ENCODE measurements around the gene CLEC10A. TPM values are rescaled to one million over a fixed set of nuclear protein-coding genes. Genes with fewer than 3 reads are reported as not detected.

The CLEC10A gene
- total and polyA plus RNA-seq, 2 experiments from 2014 or later = not detected

GRCh38 chr17:7039832-7040231 lies 40.2 kb downstream of the CLEC10A start:
- peaks cover 3% of the 10 kb centered on the region; the same call in 1 of the 3 replicates for H3K36me3 Mint-ChIP-seq (ENCODE audit: low read depth)
- no peak overlapping the region for H3K4me2 ChIP-seq
- H3K27me3 Mint-ChIP-seq (ENCODE audit: insufficient read depth, low read depth, poor library complexity) = peaks cover 37% of the 10 kb centered on the region
- DNase-seq (ENCODE audit: low spot score) (no peak), ATAC-seq (no peak)
- H3K27me3 ChIP-seq (ENCODE audit: insufficient read depth) = peaks cover 40% of the 10 kb centered on the region
- peaks cover 30% of the 10 kb centered on the region for H3K4me1 Mint-ChIP-seq
- no peak overlapping the region for H3K27ac ChIP-seq (ENCODE audit: low read depth)
- no peaks in the 10 kb centered on the region for H3K9me3 Mint-ChIP-seq
- peaks cover 6% of the 10 kb centered on the region for H4K20me1 ChIP-seq (replicated peaks; ENCODE audit: insufficient read depth)
- TF ChIP-seq STAT1 (IDR thresholded peaks at IDR 0.05; ENCODE audit: unreplicated experiment) (no peak), EZH2phosphoT487 (IDR thresholded peaks at IDR 0.05; ENCODE audit: unreplicated experiment) (no peak), CREB1 (CRISPR knock-in tag; IDR thresholded peaks at IDR 0.05; ENCODE audit: low read depth) (no peak), ZNF114 (CRISPR knock-in tag; IDR thresholded peaks at IDR 0.05) (no peak), JUNB (IDR thresholded peaks at IDR 0.05; ENCODE audit: unreplicated experiment) (no peak), ETS1 (IDR thresholded peaks at IDR 0.05) (no peak), EZH2 (IDR thresholded peaks at IDR 0.05; ENCODE audit: low read depth, unreplicated experiment) (no peak), POLR2AphosphoS5 (IDR thresholded peaks at IDR 0.05; ENCODE audit: low read depth) (no peak), REST (IDR thresholded peaks at IDR 0.05; ENCODE audit: unreplicated experiment) (no peak), NANOG (IDR thresholded peaks at IDR 0.05; ENCODE audit: borderline replicate concordance) (no peak), ZNF331 (CRISPR knock-in tag; IDR thresholded peaks at IDR 0.05; ENCODE audit: low read depth) (no peak), ZNF462 (CRISPR knock-in tag; IDR thresholded peaks at IDR 0.05) (no peak)
- TF ChIP-seq, protein P1, sequence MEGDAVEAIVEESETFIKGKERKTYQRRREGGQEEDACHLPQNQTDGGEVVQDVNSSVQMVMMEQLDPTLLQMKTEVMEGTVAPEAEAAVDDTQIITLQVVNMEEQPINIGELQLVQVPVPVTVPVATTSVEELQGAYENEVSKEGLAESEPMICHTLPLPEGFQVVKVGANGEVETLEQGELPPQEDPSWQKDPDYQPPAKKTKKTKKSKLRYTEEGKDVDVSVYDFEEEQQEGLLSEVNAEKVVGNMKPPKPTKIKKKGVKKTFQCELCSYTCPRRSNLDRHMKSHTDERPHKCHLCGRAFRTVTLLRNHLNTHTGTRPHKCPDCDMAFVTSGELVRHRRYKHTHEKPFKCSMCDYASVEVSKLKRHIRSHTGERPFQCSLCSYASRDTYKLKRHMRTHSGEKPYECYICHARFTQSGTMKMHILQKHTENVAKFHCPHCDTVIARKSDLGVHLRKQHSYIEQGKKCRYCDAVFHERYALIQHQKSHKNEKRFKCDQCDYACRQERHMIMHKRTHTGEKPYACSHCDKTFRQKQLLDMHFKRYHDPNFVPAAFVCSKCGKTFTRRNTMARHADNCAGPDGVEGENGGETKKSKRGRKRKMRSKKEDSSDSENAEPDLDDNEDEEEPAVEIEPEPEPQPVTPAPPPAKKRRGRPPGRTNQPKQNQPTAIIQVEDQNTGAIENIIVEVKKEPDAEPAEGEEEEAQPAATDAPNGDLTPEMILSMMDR (conservative IDR thresholded peaks at IDR 0.05; ENCODE audit: low read depth in 2 of 2) = no peak
- H3K27ac Mint-ChIP-seq = no peak overlapping the region
- no peak overlapping the region for H3K4me3 Mint-ChIP-seq
- peaks cover 20% of the 10 kb centered on the region for H3K4me1 ChIP-seq (ENCODE audit: insufficient read depth)
- no peaks in the 10 kb centered on the region for H3K36me3 ChIP-seq (ENCODE audit: insufficient read depth)
- no peak overlapping the region for H3K4me3 ChIP-seq
- H3F3A ChIP-seq (replicated peaks; ENCODE audit: low read depth) = peaks cover 19% of the 10 kb centered on the region; the same call in 1 of the 2 replicates
- H2AFZ ChIP-seq = no peak overlapping the region
- no peaks in the 10 kb centered on the region for H3K9me2 ChIP-seq (ENCODE audit: insufficient read depth)
- no peaks in the 10 kb centered on the region for H3K79me2 ChIP-seq (replicated peaks; ENCODE audit: insufficient read depth)

All from GM23338 (cell line).